HG03175 (cell line): Measurements from ENCODE around the gene CALM1.

Source experiments
- ATAC-seq: cut with Tn5 transposase; IDR thresholded peaks from one replicate; pipeline ENCODE4 v1.9.1; 2021; ENCODE audit warnings: mild to moderate bottlenecking, moderate library complexity; ENCODE audit not compliant: unreplicated experiment

CALM1 gene

DNA sequence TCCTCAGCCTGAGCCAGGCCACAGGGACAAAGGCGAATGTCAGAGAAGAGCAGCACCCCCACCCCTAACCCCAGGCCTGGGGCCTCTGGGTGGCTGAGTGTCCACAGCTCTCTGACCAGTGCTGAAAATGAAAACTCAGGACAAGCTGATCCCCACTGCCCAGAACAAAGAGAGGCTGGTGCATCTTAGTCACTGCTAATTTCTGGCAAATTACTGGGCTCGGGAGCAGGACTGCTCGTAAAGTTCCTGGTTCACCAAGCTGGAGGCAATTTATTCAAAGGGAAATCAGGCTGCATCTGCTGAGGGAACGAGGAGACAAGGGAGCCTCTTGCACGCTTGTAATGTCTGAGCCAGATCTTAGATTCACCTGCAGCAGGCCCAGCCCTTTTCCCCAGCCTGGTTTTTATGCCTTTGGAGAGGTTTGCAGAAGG, 43.2 kb downstream of the CALM1 start:
- no peak for ATAC-seq

- ATAC-seq = no peak
These were observed 43.8 kb downstream of the CALM1 start for GRCh38 chr14:90440592-90440991.

DNA sequence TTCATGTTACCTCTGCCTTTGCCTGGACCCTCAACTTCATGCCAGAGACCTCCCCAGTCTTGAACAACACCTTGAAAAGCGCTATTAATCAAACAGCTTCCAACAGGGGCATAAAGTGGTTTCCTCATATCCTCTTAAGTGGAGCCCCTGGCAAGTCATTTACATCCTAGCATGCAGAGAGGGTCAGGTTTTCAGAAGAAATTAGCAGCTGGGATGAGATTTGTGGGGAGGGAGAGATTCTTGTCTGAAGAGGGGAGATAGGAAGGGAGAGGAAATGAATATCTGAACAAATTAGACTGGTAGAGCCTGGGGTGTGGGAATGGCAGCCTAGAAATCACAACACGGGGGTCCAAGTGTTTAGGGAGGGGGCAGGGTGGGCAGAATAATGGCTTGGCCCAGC, 45.6 kb downstream of the CALM1 start:
- no peak for ATAC-seq

DNA sequence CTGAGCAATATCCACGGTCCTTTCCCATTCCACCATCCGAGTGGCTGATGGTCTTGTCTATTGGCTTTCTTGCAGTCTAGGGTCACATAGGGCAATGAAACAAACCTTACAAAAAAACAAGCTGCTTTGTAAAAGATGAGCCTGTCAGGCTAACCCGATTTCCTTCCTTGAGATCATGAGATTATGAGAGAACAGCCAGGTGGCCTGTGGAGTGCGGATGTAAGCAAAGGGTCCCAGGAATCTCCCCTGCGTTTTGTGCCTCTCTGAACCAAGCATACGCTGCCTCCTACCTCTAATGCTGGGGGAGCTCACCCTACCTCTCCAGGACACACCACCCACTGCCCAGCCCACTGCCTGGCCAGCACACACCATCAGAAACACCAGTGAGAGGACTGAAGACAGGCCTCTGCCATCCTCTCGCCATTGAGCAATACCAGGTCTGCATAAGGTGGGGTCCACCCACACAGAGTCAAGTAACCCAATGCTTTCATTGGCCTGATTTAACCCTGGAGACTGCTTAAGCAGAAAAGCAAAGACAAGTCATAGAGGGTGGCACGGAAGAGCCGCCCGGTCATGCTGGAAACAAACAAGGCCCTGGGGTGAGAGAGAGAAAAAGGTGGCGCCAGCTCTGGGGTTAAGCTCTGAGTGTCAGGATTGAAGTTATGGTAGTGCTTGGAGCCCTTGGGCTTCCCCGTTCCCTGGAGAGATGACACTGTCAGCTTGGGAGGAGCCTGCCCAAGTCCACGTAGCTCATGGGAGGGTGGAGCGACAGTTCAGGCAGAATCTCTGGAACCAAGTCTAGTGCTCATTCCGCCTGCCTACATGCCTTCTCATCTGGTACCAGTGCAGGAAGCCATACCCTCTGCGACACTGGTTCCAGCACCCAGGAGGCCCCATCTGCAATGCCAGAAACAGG, 46.6 kb downstream of the CALM1 start:
- ATAC-seq = no peak

GRCh38 chr14:90444077-90444696, 47.4 kb downstream of the CALM1 start:
- no peak for ATAC-seq

GRCh38 chr14:90445011-90445410, 48.2 kb downstream of the CALM1 start:
- no peak for ATAC-seq

DNA sequence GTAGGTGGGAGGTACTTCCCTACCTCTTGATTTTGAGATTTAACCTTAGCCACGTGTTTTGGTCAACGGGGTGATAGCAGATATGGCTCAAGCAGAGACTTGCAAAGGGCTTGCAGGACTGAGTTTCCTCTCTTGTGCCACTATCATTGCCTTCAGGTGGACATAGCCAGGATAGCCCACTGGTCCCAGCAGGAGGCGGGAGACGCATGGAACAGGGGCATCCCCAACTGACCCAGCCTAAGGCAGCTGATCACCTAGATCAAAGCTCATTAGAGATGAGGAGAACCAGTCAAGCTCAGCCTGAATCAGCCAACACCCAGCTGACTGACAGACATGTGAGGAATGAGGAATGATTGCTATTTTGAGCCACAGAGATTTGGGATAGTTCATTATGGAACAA, 49.6 kb downstream of the CALM1 start:
- no peak for ATAC-seq

DNA sequence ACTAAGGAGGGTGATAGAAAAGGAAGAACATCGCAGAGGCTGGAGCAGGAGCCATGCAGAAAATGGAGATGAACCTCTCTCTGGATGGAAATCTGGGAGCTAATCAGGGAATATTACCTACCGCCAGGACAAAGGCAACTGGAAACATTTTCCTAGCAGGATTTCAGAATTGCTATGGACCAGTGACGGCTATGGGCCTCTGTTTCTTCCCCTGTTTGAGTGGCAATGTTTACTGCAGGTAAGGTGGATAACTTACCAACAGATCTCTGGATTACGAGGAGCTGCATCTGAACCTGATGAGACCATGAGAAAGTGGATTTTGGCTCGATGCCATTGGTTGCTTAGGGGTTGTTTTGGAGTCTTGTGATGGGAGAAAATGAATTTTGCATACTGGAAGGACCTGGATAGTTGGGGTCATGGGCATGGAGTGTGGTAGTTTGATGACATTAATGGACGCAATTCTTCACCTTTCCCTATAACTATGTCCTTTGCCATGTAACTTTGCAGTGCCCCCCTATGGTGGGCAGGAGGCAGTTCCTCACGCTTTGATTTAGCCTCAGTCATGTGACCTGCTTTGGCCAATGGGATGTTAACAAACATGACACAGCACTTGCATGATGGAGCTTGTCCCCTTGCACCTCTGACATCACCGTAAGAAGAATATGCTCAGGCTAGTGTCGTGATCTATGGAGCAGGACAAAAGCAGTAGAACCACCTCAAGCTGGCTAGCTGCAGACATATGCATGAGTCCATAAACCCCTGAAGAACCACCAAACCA, 51.1 kb downstream of the CALM1 start:
- no peak for ATAC-seq

GRCh38 chr14:90449411-90449810, 52.6 kb downstream of the CALM1 start:
- ATAC-seq = no peak

GRCh38 chr14:90450151-90450550, 53.3 kb downstream of the CALM1 start:
- ATAC-seq = no peak

DNA sequence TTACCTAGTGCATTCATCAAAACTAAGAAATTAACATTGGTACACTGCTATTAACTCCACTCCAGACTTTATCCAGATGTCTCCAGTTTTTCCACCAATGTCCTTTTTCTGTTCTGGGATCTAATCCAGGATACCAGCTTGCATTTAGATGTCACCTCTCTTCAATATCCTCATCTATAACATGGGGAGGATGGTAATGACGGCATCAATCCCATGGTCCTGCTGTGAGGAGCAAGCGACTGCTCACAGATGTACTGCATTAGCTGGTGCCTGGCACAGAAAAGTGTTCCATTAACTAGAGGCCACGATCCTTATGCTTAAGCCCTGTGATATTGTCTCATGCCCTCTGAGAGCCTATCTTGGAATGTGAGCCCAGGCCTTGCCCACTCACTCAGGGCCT, 53.8 kb downstream of the CALM1 start:
- no peak for ATAC-seq

GRCh38 chr14:90451443-90451842, 54.6 kb downstream of the CALM1 start:
- ATAC-seq = no peak

GRCh38 chr14:90451961-90452360, 55.1 kb downstream of the CALM1 start:
- ATAC-seq = no peak

- ATAC-seq = no peak
These were observed 55.5 kb downstream of the CALM1 start for GRCh38 chr14:90452366-90452765.

GRCh38 chr14:90453401-90453951, 56.6 kb downstream of the CALM1 start:
- ATAC-seq = no peak

- ATAC-seq = no peak
These were observed 57.5 kb downstream of the CALM1 start for GRCh38 chr14:90454041-90455000.

DNA sequence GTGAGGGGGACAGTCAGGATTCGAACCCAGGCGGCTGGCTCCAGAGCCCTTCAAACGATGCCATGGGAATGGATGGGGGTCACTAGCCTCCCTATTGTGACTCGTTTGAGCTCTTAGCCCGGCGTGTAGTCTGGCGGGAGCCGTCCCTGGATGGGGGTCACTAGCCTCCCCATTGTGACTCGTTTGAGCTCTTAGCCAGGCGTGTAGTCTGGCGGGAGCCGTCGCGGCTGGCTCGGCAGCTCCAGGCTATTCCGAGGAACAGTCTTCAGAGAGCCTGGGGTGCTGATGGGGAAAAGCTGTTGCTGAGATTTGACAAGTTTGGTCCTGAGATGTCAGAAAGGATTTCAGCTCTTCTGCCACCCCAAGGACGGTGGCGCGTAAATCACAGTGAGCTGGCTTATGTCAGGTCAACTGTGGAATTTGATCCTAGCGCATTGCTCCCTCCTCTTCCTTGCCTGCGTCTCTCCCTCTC, 58.3 kb downstream of the CALM1 start:
- ATAC-seq = no peak

DNA sequence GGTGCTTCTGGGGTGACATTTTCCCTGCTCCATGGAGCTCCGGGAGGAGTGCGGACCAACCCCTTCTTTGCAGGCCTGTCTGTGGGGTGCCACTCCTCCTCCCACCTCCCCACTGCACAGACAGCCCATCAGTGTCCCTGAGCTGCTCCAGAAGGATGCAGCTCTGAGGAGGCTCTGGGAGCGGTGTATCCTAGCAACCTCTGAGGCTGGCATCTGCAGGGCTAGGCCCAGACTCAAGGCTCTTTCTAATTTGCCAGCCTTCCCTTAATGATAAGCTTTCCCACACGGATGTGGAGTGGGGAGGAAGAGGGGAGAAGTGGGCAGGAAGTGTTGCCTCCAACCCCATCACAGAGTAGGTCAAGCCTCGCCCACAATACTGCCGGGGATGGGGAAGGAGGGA, 59.7 kb downstream of the CALM1 start:
- ATAC-seq = no peak

DNA sequence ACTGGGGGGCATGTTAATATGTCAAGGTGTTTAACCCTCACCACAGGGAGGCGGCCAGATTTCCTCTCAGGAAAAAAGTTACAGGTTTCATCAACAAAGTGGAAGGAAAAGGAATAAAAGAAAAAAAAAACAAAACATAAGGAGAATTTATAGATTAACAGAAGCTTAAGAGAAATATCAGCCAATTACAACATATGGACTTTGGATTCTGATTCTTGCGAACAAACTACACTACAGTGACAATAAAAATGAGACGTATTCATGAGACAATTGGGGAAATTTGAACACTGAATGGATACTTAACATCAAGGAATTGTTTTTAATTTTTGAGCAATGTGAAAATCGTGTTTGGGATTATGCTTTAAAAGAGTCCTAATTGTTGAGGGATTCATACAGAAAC, 60.4 kb downstream of the CALM1 start:
- ATAC-seq = no peak
